Activated CD8-positive, alpha-beta memory T cell treated with anti-CD3 and anti-CD28 coated beads for 1 hour (primary cell): ENCODE measurements around the gene HEPHL1.
A peak's percentile ranks its signal among the peaks of the same experiment; 100 is the strongest.
"Not testable (repeated sequence)": the region's sequence is repeated elsewhere in the genome, so short reads cannot be mapped to it uniquely, and the experiment has no call there.

ENCODE experiments used
- DNase-seq, 2 donors: peaks; one replicate each; pipeline ENCODE4 v3.0.0-alpha.2; 2020; ENCODE audit warnings: low read depth in 1 of 2; ENCODE audit errors: extremely low read depth in 1 of 2

HEPHL1 gene

GRCh38 chr11:94084164-94084563, 63.0 kb downstream of the HEPHL1 start:
- no peak for DNase-seq

- no peak for DNase-seq
Observed at GRCh38 chr11:94088906-94089305, 67.8 kb downstream of the HEPHL1 start.

GRCh38 chr11:94089341-94089740, 68.2 kb downstream of the HEPHL1 start:
- no peak for DNase-seq

- DNase-seq: no peak
Observed at GRCh38 chr11:94090401-94090800, 69.2 kb downstream of the HEPHL1 start.

GRCh38 chr11:94091091-94091490, 69.9 kb downstream of the HEPHL1 start:
- DNase-seq: no peak

GRCh38 chr11:94100253-94100652, 79.1 kb downstream of the HEPHL1 start:
- DNase-seq: no peak

GRCh38 chr11:94103471-94103870, 82.3 kb downstream of the HEPHL1 start:
- DNase-seq: no peak

- no peak for DNase-seq
Observed at GRCh38 chr11:94104734-94105133, 83.6 kb downstream of the HEPHL1 start.

GRCh38 chr11:94106716-94107115, 85.6 kb downstream of the HEPHL1 start:
- DNase-seq: no peak

GRCh38 chr11:94107363-94107762, 86.2 kb downstream of the HEPHL1 start:
- no peak for DNase-seq

- no peak for DNase-seq
Observed at GRCh38 chr11:94111241-94111640, 90.1 kb downstream of the HEPHL1 start.

- DNase-seq: no peak
Observed at GRCh38 chr11:94111660-94112059, 90.5 kb downstream of the HEPHL1 start.

- no peak for DNase-seq
Observed at GRCh38 chr11:94112206-94112953, 91.2 kb downstream of the HEPHL1 start.

GRCh38 chr11:94117197-94117574, 96.0 kb downstream of the HEPHL1 start:
- no peak for DNase-seq

- DNase-seq: no peak
Observed at GRCh38 chr11:94117871-94118270, 96.7 kb downstream of the HEPHL1 start.

GRCh38 chr11:94119676-94120075, 98.5 kb downstream of the HEPHL1 start:
- DNase-seq: not testable (repeated sequence)

GRCh38 chr11:94120516-94120915, 99.4 kb downstream of the HEPHL1 start:
- DNase-seq: not testable (repeated sequence)

GRCh38 chr11:94120946-94121345, 99.8 kb downstream of the HEPHL1 start:
- no peak for DNase-seq

- DNase-seq: no peak
Observed at GRCh38 chr11:94125407-94126115, 104.4 kb downstream of the HEPHL1 start.

- DNase-seq: no peak
Observed at GRCh38 chr11:94127638-94128037, 106.5 kb downstream of the HEPHL1 start.

GRCh38 chr11:94128291-94128745, 107.2 kb downstream of the HEPHL1 start:
- peak in 1 of 2 donors; percentile 16 for DNase-seq
